WTC11 (cell line): Measurements from ENCODE around the gene PAFAH1B2. TPM values are rescaled to one million over a fixed set of nuclear protein-coding genes. Genes with fewer than 3 reads are reported as not detected.

ENCODE experiments used
- ATAC-seq: fragments of 200-7000 bp; cut with Tn5 transposase; 2 replicates; pipeline ENCODE4 v1.10.0; 2021; ENCODE audit warnings: mild to moderate bottlenecking, moderate library complexity
- CTCF ChIA-PET: fragments of 300-600 bp; sonication (Branson Sonifier 250); formaldehyde crosslinking; loops from one replicate; lab custom pipeline; 2021; ENCODE audit warnings: antibody characterized with exemption; lab: Charles Lee
- POLR2A ChIA-PET: fragments of 350-600 bp; sonication (Branson Sonifier 250); formaldehyde crosslinking; loops from one replicate; lab custom pipeline; 2021; ENCODE audit warnings: antibody characterized with exemption; lab: Charles Lee
- DNase-seq: peaks from one replicate; pipeline ENCODE4 v3.0.0; 2021; ENCODE audit warnings: low spot score
- H3K27ac Mint-ChIP-seq: 2 replicates; pipeline ENCODE4 v1.8.0; 2021; ENCODE audit warnings: mixed read lengths
- H3K27me3 Mint-ChIP-seq: 2 replicates; pipeline ENCODE4 v1.8.0; 2021; ENCODE audit warnings: low read depth, mild to moderate bottlenecking, moderate library complexity, mixed read lengths
- H3K36me3 Mint-ChIP-seq: 2 replicates; pipeline ENCODE4 v1.8.0; 2021; ENCODE audit warnings: mixed read lengths
- H3K4me1 Mint-ChIP-seq: 2 replicates; pipeline ENCODE4 v1.8.0; 2022; ENCODE audit warnings: mixed read lengths
- H3K4me3 Mint-ChIP-seq: 2 replicates; pipeline ENCODE4 v1.8.0; 2021; ENCODE audit warnings: mild to moderate bottlenecking, moderate library complexity, mixed read lengths
- H3K9me3 Mint-ChIP-seq: 2 replicates; pipeline ENCODE4 v1.8.0; 2021; ENCODE audit warnings: mixed read lengths
- ATF1 ChIP-seq: sonication (generic); formaldehyde crosslinking; IDR thresholded peaks from 2 replicates; pipeline ENCODE4 v1.8.1; 2023; ENCODE audit warnings: mild to moderate bottlenecking, moderate library complexity, missing genetic modification reagents
- CTCF ChIP-seq: fragments of 200-600 bp; IDR thresholded peaks from 2 replicates; pipeline ENCODE4 v1.8.0; 2022; ENCODE audit warnings: antibody characterized with exemption
- ETV6 ChIP-seq: sonication (generic); formaldehyde crosslinking; IDR thresholded peaks from 2 replicates; pipeline ENCODE4 v1.8.1; 2022; ENCODE audit warnings: mild to moderate bottlenecking, missing genetic modification reagents
- FOXJ3 ChIP-seq: sonication (generic); formaldehyde crosslinking; IDR thresholded peaks from 2 replicates; pipeline ENCODE4 v1.9.0; 2021; ENCODE audit warnings: missing genetic modification reagents, mild to moderate bottlenecking, borderline replicate concordance
- FOXK1 ChIP-seq: sonication (generic); formaldehyde crosslinking; IDR thresholded peaks from 2 replicates; pipeline ENCODE4 v1.8.0; 2022; ENCODE audit warnings: mild to moderate bottlenecking, moderate library complexity, missing genetic modification reagents
- FOXP1 ChIP-seq: sonication (generic); formaldehyde crosslinking; IDR thresholded peaks from 2 replicates; pipeline ENCODE4 v1.8.0; 2022; ENCODE audit warnings: missing genetic modification reagents, mild to moderate bottlenecking, moderate library complexity, borderline replicate concordance
- GRHL2 ChIP-seq: fragments of 250-450 bp; sonication (Bioruptor Pico); IDR thresholded peaks from 2 replicates; pipeline ENCODE4 v1.8.0; 2022; ENCODE audit warnings: mild to moderate bottlenecking, moderate library complexity; ENCODE audit not compliant: insufficient replicate concordance, severe bottlenecking
- HMGXB4 ChIP-seq: sonication (generic); formaldehyde crosslinking; IDR thresholded peaks from 2 replicates; pipeline ENCODE4 v1.8.1; 2023; ENCODE audit warnings: mild to moderate bottlenecking, moderate library complexity, missing genetic modification reagents
- IRF1 ChIP-seq: sonication (generic); formaldehyde crosslinking; IDR thresholded peaks from 2 replicates; pipeline ENCODE4 v1.8.0; 2023; ENCODE audit warnings: missing genetic modification reagents
- JAZF1 ChIP-seq: fragments of 250-450 bp; sonication (Bioruptor Pico); IDR thresholded peaks from 2 replicates; pipeline ENCODE4 v1.9.0; 2021; ENCODE audit warnings: moderate library complexity, mild to moderate bottlenecking, inconsistent platforms
- JUN ChIP-seq: sonication (generic); formaldehyde crosslinking; IDR thresholded peaks from 2 replicates; pipeline ENCODE4 v1.8.0; 2023; ENCODE audit warnings: mild to moderate bottlenecking, missing genetic modification reagents
- MAX ChIP-seq: sonication (generic); formaldehyde crosslinking; IDR thresholded peaks from 2 replicates; pipeline ENCODE4 v1.8.0; 2022; ENCODE audit warnings: mild to moderate bottlenecking, missing genetic modification reagents
- NFE2L1 ChIP-seq: sonication (generic); formaldehyde crosslinking; IDR thresholded peaks from 2 replicates; pipeline ENCODE4 v1.8.1; 2023; ENCODE audit warnings: missing genetic modification reagents
- NR2C2 ChIP-seq: sonication (generic); formaldehyde crosslinking; IDR thresholded peaks from 2 replicates; pipeline ENCODE4 v1.8.0; 2022; ENCODE audit warnings: mild to moderate bottlenecking, missing genetic modification reagents
- OVOL2 ChIP-seq: fragments of 250-450 bp; sonication (Bioruptor Pico); IDR thresholded peaks from 2 replicates; pipeline ENCODE4 v1.9.0; 2021; ENCODE audit warnings: mild to moderate bottlenecking, borderline replicate concordance
- PREB ChIP-seq: sonication (generic); formaldehyde crosslinking; IDR thresholded peaks from 2 replicates; pipeline ENCODE4 v1.8.1; 2022; ENCODE audit warnings: mild to moderate bottlenecking, missing genetic modification reagents, moderate library complexity, borderline replicate concordance
- TCF7 ChIP-seq: sonication (generic); formaldehyde crosslinking; IDR thresholded peaks from 2 replicates; pipeline ENCODE4 v1.8.0; 2022; ENCODE audit warnings: mild to moderate bottlenecking, low read depth, missing genetic modification reagents, moderate library complexity
- USF2 ChIP-seq: sonication (generic); formaldehyde crosslinking; IDR thresholded peaks from 2 replicates; pipeline ENCODE4 v1.8.1; 2023; ENCODE audit warnings: mild to moderate bottlenecking, missing genetic modification reagents, moderate library complexity
- ZNF219 ChIP-seq: sonication (generic); formaldehyde crosslinking; IDR thresholded peaks from 2 replicates; pipeline ENCODE4 v1.8.0; 2023; ENCODE audit warnings: missing genetic modification reagents, mild to moderate bottlenecking, borderline replicate concordance
- ZNF232 ChIP-seq: sonication (generic); formaldehyde crosslinking; IDR thresholded peaks from 2 replicates; pipeline ENCODE4 v1.8.0; 2022; ENCODE audit warnings: mild to moderate bottlenecking, missing genetic modification reagents
- ZNF281 ChIP-seq: sonication (generic); formaldehyde crosslinking; IDR thresholded peaks from 2 replicates; pipeline ENCODE4 v1.8.0; 2023; ENCODE audit warnings: mild to moderate bottlenecking, missing genetic modification reagents
- ZNF512 ChIP-seq: sonication (generic); formaldehyde crosslinking; IDR thresholded peaks from 2 replicates; pipeline ENCODE4 v1.8.1; 2022; ENCODE audit warnings: missing genetic modification reagents, borderline replicate concordance
- ZNF671 ChIP-seq: fragments of 250-450 bp; sonication (Bioruptor Pico); IDR thresholded peaks from 2 replicates; pipeline ENCODE4 v1.8.0; 2021; ENCODE audit warnings: mild to moderate bottlenecking
- total RNA-seq: library from RNA; stranded (reverse); gene quantifications from 3 replicates; pipeline ENCODE4 v1.2.3, GENCODE V29; 2021

Gene PAFAH1B2
- total RNA-seq, 1 experiment from 2014 or later = 138 TPM

GRCh38 chr11:117169736-117170135 lies 25.6 kb downstream of the PAFAH1B2 start (continued):
- TF ChIP-seq USF2 (CRISPR knock-in tag) (no peak), MAX (CRISPR knock-in tag) (no peak), FOXK1 (CRISPR knock-in tag) (no peak), TCF7 (CRISPR knock-in tag) (no peak), OVOL2 (CRISPR knock-in tag) (no peak), FOXP1 (CRISPR knock-in tag) (no peak)
- TF ChIP-seq, all 79 proteins: peak for 0

GRCh38 chr11:117170210-117170609 lies 26.1 kb downstream of the PAFAH1B2 start:
- H3K36me3 Mint-ChIP-seq = peaks cover 41% of the 10 kb centered on the region
- POLR2A ChIA-PET = interaction anchor here (0.6 to 1.0 kb wide), 4 partner anchors 8 to 635 kb away, joined by 3 to 7 read pairs (median 4); partner anchors contain the start of gene SIDT2
- TF ChIP-seq HMGXB4 (CRISPR knock-in tag) = no peak
- TF ChIP-seq TCF7 (CRISPR knock-in tag) = no peak
- no peak for TF ChIP-seq FOXJ3 (CRISPR knock-in tag)
- TF ChIP-seq CTCF = no peak
- TF ChIP-seq ZNF232 (CRISPR knock-in tag) = no peak
- TF ChIP-seq ATF1 = no peak
- TF ChIP-seq NR2C2 (CRISPR knock-in tag) = no peak
- TF ChIP-seq ETV6 (CRISPR knock-in tag) = no peak
- no peak for TF ChIP-seq ZNF219 (CRISPR knock-in tag)
- TF ChIP-seq JAZF1 (CRISPR knock-in tag) = no peak
- TF ChIP-seq ZNF512 (CRISPR knock-in tag) = no peak
- TF ChIP-seq ZNF281 (CRISPR knock-in tag) = no peak
- TF ChIP-seq PREB (CRISPR knock-in tag) = no peak
- no peak for TF ChIP-seq JUN (CRISPR knock-in tag)
- TF ChIP-seq GRHL2 (CRISPR knock-in tag) = no peak
- no peak for TF ChIP-seq ZNF671 (CRISPR knock-in tag)
- no peak for TF ChIP-seq NFE2L1 (CRISPR knock-in tag)
- TF ChIP-seq IRF1 (CRISPR knock-in tag) = no peak

More at GRCh38 chr11:117170210-117170609, 26.1 kb downstream of the PAFAH1B2 start:
- Mint-ChIP-seq H3K27ac (peak overlapping the region; percentile 48; the same call in 1 of the 2 replicates), H3K4me1 (peaks cover 17% of the 10 kb centered on the region), H3K27me3 (no peaks in the 10 kb centered on the region), H3K4me3 (no peak overlapping the region), H3K9me3 (no peaks in the 10 kb centered on the region)
- no peak for ATAC-seq
- no peak for DNase-seq
- CTCF ChIA-PET = interaction anchor here (0.5 to 1.4 kb wide), 5 partner anchors 8 to 438 kb away, joined by 3 to 6 read pairs (median 3); partner anchors contain the start of gene SIDT2
